ENCODE results near the gene GMNN. TPM values are rescaled to one million over a fixed set of nuclear protein-coding genes. Genes with fewer than 3 reads are reported as not detected.
"Not testable (repeated sequence)": the region's sequence is repeated elsewhere in the genome, so short reads cannot be mapped to it uniquely, and the experiment has no call there.

GMNN gene
- total RNA-seq, 1 experiment from 2014 or later: 98.5 TPM

GRCh38 chr6:24764833-24765828 is 9.6 kb upstream of the GMNN start:
- H3K4me3 Mint-ChIP-seq; POLR2A ChIA-PET; H3K36me3 Mint-ChIP-seq; H3K27ac Mint-ChIP-seq; H3K4me1 Mint-ChIP-seq; H3K9me3 Mint-ChIP-seq; DNase-seq (ENCODE audit: low spot score); CTCF ChIA-PET; H3K27me3 Mint-ChIP-seq (ENCODE audit: low read depth); ATAC-seq: not testable (repeated sequence)

- CTCF ChIA-PET: interaction anchor here (0.6 kb wide), 1 partner anchor 10 kb away, joined by 4 read pairs; no protein-coding TSS in a partner anchor
- H3K36me3 Mint-ChIP-seq; ATAC-seq; H3K9me3 Mint-ChIP-seq; DNase-seq (ENCODE audit: low spot score); H3K27me3 Mint-ChIP-seq (ENCODE audit: low read depth); H3K4me1 Mint-ChIP-seq; H3K27ac Mint-ChIP-seq; H3K4me3 Mint-ChIP-seq; POLR2A ChIA-PET: not testable (repeated sequence)
Observed at GRCh38 chr6:24765968-24766367, 8.8 kb upstream of the GMNN start.

GRCh38 chr6:24766680-24767462 is 7.9 kb upstream of the GMNN start:
- Mint-ChIP-seq H3K4me3 (no peak overlapping the region), H3K36me3 (no peaks in the 10 kb centered on the region), H3K4me1 (no peaks in the 10 kb centered on the region), H3K27ac (no peak overlapping the region), H3K9me3 (peaks cover 4% of the 10 kb centered on the region), H3K27me3 (ENCODE audit: low read depth) (no peaks in the 10 kb centered on the region; the same call in 1 of the 2 replicates)
- CTCF ChIA-PET: interaction anchor here (0.6 kb wide), 1 partner anchor 9 kb away, joined by 4 read pairs; no protein-coding TSS in a partner anchor
- ATAC-seq: no peak
- no peak for DNase-seq (ENCODE audit: low spot score)
- POLR2A ChIA-PET: no interaction called here
- TF ChIP-seq ZNF396 (CRISPR knock-in tag; IDR thresholded peaks at IDR 0.05; ENCODE audit: borderline replicate concordance) (no peak), ZNF423 (CRISPR knock-in tag; IDR thresholded peaks at IDR 0.05) (no peak), SMAD3 (CRISPR knock-in tag; IDR thresholded peaks at IDR 0.05; ENCODE audit: borderline replicate concordance) (no peak), SMAD4 (CRISPR knock-in tag; IDR thresholded peaks at IDR 0.05) (no peak), AR (CRISPR knock-in tag; IDR thresholded peaks at IDR 0.05) (no peak), ZNF317 (CRISPR knock-in tag; IDR thresholded peaks at IDR 0.05; ENCODE audit: borderline replicate concordance, low read depth) (no peak), SOX15 (CRISPR knock-in tag; IDR thresholded peaks at IDR 0.05) (no peak), ZNF138 (CRISPR knock-in tag; conservative IDR thresholded peaks at IDR 0.05) (no peak), TP53 (CRISPR knock-in tag; IDR thresholded peaks at IDR 0.05) (no peak), AFF4 (CRISPR knock-in tag; IDR thresholded peaks at IDR 0.05; ENCODE audit: borderline replicate concordance) (no peak), ZMAT4 (CRISPR knock-in tag; IDR thresholded peaks at IDR 0.05) (no peak), FOXK1 (CRISPR knock-in tag; IDR thresholded peaks at IDR 0.05) (no peak), FOXP4 (CRISPR knock-in tag; IDR thresholded peaks at IDR 0.05) (no peak), TEAD1 (CRISPR knock-in tag; IDR thresholded peaks at IDR 0.05) (no peak), ARID4B (CRISPR knock-in tag; IDR thresholded peaks at IDR 0.05; ENCODE audit: borderline replicate concordance) (no peak)
